ENCODE results near the gene XXYLT1.

The XXYLT1 gene

DNA sequence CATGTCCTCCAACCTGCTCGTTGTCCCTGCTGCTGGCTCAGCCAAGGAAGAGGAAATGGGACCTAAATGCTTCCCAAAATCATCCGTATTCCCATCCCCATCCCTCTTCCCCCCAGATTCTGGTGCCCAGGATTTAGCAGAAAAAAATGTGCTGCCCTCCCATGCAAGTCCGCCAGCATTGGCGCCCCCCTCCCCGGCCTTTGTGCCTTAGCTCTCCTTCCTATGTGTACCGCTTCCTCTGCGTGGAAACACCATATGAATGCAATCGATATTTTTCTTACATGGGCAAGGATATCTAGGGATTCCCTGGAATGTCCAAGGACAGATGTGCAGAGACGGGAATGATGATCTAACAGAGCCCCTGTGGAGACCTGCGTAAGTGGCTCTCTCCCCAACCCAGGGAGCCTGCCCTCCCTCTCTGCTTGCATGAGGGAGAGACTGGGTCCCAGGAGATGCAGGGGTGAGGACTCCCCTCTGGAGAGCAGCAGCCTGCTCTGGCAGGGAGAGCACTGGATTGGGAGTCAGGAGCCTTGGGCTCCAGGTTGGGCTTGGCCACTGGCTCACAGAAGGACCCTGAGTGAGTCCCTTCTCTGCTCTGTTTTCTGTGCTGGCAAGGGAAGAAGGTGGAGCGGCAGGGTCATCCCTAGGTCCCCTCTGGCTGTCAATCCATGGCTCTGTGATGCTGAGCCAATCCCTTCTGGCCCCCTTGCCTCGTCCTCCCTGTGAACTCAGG is 227.2 kb downstream of the XXYLT1 start:
- TF ChIP-seq EZH2 (IDR thresholded peaks at IDR 0.05; ENCODE audit: borderline replicate concordance, low read length), result no peak
- TF ChIP-seq, protein P1, sequence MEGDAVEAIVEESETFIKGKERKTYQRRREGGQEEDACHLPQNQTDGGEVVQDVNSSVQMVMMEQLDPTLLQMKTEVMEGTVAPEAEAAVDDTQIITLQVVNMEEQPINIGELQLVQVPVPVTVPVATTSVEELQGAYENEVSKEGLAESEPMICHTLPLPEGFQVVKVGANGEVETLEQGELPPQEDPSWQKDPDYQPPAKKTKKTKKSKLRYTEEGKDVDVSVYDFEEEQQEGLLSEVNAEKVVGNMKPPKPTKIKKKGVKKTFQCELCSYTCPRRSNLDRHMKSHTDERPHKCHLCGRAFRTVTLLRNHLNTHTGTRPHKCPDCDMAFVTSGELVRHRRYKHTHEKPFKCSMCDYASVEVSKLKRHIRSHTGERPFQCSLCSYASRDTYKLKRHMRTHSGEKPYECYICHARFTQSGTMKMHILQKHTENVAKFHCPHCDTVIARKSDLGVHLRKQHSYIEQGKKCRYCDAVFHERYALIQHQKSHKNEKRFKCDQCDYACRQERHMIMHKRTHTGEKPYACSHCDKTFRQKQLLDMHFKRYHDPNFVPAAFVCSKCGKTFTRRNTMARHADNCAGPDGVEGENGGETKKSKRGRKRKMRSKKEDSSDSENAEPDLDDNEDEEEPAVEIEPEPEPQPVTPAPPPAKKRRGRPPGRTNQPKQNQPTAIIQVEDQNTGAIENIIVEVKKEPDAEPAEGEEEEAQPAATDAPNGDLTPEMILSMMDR (IDR thresholded peaks at IDR 0.05; ENCODE audit: low read length), result no peak
- no peak overlapping the region for H3K4me2 ChIP-seq (ENCODE audit: low read length)
- H3K27me3 ChIP-seq (ENCODE audit: insufficient read depth, low read length), result 0 out of 2 replicates have a peak, but pooled peaks cover 10% of the 10 kb centered on the region

DNA sequence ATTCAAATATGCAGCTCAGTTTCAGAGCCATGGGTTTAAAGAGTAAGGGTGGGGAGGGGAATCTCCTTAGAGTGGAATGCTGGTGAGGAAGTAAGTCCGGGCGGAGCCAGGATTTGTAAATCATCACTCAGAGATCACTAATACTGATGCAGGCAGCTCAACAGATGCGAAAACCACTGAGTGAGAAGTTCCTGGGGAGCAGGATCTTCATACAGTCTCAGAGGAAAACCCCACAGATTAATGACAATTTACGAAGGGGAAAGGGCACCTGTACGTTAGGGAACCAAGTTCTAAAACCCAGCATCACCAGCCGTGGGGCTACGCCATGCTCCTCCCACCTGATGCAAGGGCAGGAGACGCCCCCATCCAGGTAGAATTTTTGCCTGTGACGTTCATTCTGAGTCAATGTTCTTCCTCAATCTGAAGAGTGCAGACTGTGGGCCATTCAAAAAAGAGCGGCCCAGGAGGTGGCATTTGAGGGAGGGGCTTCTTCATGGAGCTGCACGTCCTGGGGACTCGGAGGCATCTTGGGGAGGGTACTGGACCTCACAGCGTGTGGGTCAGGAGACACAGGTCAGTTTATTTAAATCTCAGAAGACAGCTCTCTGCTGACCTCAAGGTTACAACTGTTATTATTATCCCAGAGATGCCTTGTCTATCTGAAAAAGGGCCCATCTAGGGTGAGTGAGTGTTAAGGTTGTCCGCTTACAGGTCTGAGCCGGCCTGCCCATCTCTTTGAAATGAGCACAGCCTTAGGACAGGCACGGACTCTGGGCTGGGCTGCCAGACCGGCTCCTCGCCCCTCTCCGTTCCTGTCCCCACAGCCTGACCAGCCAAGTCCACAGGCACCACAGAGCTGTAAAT is 228.0 kb downstream of the XXYLT1 start:
- Histone ChIP-seq H3K4me3 (ENCODE audit: low read depth, low read length, poor library complexity, severe bottlenecking) (no peak overlapping the region), H4K20me1 (ENCODE audit: insufficient read depth, low read length) (no peaks in the 10 kb centered on the region), H3K27ac (ENCODE audit: low read depth, low read length, poor library complexity, severe bottlenecking) (no peak overlapping the region), H2AFZ (ENCODE audit: low read length) (no peak overlapping the region), H3F3A (ENCODE audit: insufficient read depth, low read length) (no peaks in the 10 kb centered on the region), H3K79me2 (ENCODE audit: insufficient read depth, low read length) (no peaks in the 10 kb centered on the region), H3K27me3 (ENCODE audit: insufficient read depth, low read length) (0 out of 2 replicates have a peak, but pooled peaks cover 10% of the 10 kb centered on the region), H3K4me1 (ENCODE audit: insufficient read depth, low read length, severe bottlenecking) (peaks cover 4% of the 10 kb centered on the region), H3K9me3 (ENCODE audit: low read length) (no peaks in the 10 kb centered on the region), H3K4me2 (ENCODE audit: low read length) (no peak overlapping the region), H3K9me2 (ENCODE audit: low read depth, low read length) (no peaks in the 10 kb centered on the region), H3K36me3 (ENCODE audit: insufficient read depth, low read length) (no peaks in the 10 kb centered on the region), H3K9ac (ENCODE audit: low read length) (no peak overlapping the region)
- no peak for TF ChIP-seq EZH2 (IDR thresholded peaks at IDR 0.05; ENCODE audit: borderline replicate concordance, low read length)
- TF ChIP-seq, protein P1 (IDR thresholded peaks at IDR 0.05; ENCODE audit: low read length), result no peak

More for the DNA sequence above, 227.2 kb downstream of the XXYLT1 start:
- Histone ChIP-seq H4K20me1 (ENCODE audit: insufficient read depth, low read length) (no peaks in the 10 kb centered on the region), H3F3A (ENCODE audit: insufficient read depth, low read length) (no peaks in the 10 kb centered on the region), H3K4me3 (ENCODE audit: low read depth, low read length, poor library complexity, severe bottlenecking) (no peak overlapping the region), H2AFZ (ENCODE audit: low read length) (no peak overlapping the region), H3K9ac (ENCODE audit: low read length) (no peak overlapping the region), H3K36me3 (ENCODE audit: insufficient read depth, low read length) (no peaks in the 10 kb centered on the region), H3K9me2 (ENCODE audit: low read depth, low read length) (no peaks in the 10 kb centered on the region), H3K27ac (ENCODE audit: low read depth, low read length, poor library complexity, severe bottlenecking) (no peak overlapping the region), H3K4me1 (ENCODE audit: insufficient read depth, low read length, severe bottlenecking) (peaks cover 4% of the 10 kb centered on the region), H3K9me3 (ENCODE audit: low read length) (no peaks in the 10 kb centered on the region), H3K79me2 (ENCODE audit: insufficient read depth, low read length) (no peaks in the 10 kb centered on the region)

DNA sequence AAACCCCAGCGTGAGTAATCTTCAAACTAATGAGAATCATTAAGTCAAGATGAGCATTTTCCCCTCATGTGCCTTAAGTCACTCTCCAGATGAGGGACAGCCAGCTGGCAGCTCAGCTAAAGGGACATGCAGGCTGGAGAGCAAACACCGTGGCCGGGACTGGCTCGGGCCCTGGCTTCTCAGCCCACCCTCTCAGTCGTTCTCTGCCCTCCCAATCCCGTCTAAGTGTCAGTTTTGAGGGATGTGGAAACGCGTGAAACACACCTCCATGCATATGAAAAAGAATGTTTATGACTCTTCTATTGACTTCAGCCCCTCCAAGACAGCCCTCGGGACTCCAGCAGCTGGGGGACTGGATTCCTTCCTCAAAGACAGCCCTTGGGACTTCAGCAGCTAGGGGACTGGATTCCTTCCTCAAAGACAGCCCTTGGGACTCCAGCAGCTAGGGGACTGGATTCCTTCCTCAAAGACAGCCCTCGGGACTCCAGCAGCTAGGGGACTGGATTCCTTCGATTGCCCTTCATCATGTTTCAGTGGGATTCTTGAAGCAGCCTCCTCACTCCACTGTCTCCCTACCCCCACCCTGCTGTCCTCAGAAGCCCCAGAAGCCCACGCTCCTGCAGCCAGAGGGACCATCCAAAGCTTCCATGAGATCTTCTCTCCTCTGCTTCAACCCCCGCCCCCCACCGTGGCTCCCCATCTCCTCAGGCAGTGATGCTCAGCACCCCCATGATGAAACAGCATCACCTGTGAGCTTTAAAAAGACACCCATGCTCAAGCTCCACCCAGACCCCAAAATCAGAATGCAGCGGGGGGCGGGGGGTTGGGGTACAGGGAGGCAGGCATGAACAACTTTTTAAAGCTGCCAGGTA is 228.9 kb downstream of the XXYLT1 start:
- no peak overlapping the region for H3K4me2 ChIP-seq (ENCODE audit: low read length)
- H3F3A ChIP-seq (ENCODE audit: insufficient read depth, low read length), result no peaks in the 10 kb centered on the region
- H3K79me2 ChIP-seq (ENCODE audit: insufficient read depth, low read length), result no peaks in the 10 kb centered on the region
- H3K36me3 ChIP-seq (ENCODE audit: insufficient read depth, low read length), result no peaks in the 10 kb centered on the region
- no peak overlapping the region for H3K4me3 ChIP-seq (ENCODE audit: low read depth, low read length, poor library complexity, severe bottlenecking)
- H2AFZ ChIP-seq (ENCODE audit: low read length), result no peak overlapping the region
- no peak overlapping the region for H3K9ac ChIP-seq (ENCODE audit: low read length)
- 0 out of 2 replicates have a peak, but pooled peaks cover 10% of the 10 kb centered on the region for H3K27me3 ChIP-seq (ENCODE audit: insufficient read depth, low read length)
- no peaks in the 10 kb centered on the region for H4K20me1 ChIP-seq (ENCODE audit: insufficient read depth, low read length)
- peaks cover 4% of the 10 kb centered on the region for H3K4me1 ChIP-seq (ENCODE audit: insufficient read depth, low read length, severe bottlenecking)
- no peaks in the 10 kb centered on the region for H3K9me3 ChIP-seq (ENCODE audit: low read length)
- no peak overlapping the region for H3K27ac ChIP-seq (ENCODE audit: low read depth, low read length, poor library complexity, severe bottlenecking)
- no peak for TF ChIP-seq EZH2 (IDR thresholded peaks at IDR 0.05; ENCODE audit: borderline replicate concordance, low read length)
- TF ChIP-seq, protein P1 (IDR thresholded peaks at IDR 0.05; ENCODE audit: low read length), result no peak
- H3K9me2 ChIP-seq (ENCODE audit: low read depth, low read length), result no peaks in the 10 kb centered on the region
